LNCAP (cell line): ENCODE data around the gene GFPT1.

Experiments used
- CTCF ChIP-seq: fragments of 450-650 bp; IDR thresholded peaks from 2 replicates; pipeline ENCODE4 v1.5.1; 2017; ENCODE audit warnings: mild to moderate bottlenecking

The GFPT1 gene

DNA sequence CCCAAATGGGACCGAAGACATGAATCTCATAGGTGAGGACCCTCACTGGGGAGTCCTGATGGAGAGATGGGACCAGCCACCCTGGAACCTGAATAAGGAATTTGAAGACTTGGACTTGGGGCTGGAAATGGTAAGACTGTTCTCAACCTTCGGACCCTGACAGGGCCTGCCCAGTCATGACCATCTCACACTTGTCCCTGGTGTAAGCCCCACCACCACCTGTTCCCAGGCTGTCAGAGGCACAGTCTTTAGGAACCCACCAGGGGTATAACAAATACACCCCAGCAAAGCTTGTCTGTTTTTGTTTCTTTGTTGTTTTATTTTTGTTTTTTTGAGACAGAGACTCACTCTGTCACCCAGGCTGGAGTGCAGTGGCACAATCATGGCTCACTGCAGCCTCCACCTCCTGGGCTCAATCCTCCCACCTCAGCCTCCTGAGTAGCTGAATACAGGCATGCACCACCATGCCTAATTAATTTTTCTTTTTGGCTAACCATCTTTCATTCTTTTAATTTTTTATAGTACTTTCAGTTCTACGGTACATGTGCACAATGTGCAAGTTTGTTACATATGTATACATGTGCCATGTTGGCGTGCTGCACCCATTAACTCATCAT, 106.1 kb downstream of the GFPT1 start:
- no peak for TF ChIP-seq CTCF

DNA sequence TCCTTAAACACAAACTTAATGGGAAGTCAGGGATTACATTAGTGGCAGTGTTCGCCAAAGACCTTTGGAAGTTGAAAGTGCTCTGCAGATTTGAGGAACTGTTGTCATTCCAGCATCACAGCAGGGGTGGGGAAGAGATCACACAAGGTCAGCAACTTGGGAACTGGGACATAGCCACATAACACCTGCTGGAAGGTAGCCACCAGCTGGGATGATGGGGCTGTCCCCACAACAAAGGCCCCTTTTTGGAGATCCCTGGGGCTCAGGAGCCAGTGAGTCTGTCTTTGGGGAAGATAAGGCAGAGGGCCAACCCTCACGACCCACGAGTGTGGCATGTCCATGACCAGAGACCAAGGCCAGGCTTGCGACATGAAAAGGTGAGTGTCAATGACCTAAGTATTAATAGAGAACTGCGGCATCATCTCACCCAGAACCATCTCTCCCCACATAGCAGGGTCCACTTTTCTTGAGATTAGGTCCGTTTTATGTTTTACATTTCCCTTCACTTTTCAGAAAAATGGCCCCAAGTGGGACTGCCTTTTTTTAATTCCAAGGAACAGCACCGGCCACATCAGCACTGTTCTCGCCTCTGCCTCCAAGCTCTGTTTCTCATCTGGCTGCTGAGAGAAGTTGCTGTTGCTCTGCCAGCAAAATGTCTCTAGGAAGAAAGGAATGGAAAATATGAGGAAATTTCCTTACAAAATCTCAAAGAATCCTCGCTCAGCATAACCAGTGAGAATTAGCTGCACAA, 106.9 kb downstream of the GFPT1 start:
- no peak for TF ChIP-seq CTCF

DNA sequence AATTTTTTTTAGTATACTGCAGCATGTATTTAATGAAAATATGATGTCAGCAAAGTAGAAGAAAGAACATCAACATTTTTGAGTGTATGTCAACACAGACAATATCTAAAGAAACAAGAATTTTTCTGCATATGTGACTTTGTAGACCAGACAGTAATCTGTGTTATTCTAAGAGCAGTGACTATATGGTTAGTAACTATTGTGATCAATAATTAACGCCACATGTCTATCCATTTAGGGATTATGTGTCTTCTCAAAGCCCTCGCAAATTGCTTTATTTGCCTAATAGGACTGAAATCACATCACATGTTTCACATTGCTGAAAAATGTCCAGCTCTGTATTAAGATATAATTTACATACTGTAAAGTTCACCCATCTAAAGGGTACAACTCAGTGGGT, 107.8 kb downstream of the GFPT1 start:
- no peak for TF ChIP-seq CTCF

- TF ChIP-seq CTCF: no peak
Measured at GRCh38 chr2:69278366-69278765, 108.7 kb downstream of the GFPT1 start.

GRCh38 chr2:69275490-69275889, 111.5 kb downstream of the GFPT1 start:
- TF ChIP-seq CTCF: no peak

DNA sequence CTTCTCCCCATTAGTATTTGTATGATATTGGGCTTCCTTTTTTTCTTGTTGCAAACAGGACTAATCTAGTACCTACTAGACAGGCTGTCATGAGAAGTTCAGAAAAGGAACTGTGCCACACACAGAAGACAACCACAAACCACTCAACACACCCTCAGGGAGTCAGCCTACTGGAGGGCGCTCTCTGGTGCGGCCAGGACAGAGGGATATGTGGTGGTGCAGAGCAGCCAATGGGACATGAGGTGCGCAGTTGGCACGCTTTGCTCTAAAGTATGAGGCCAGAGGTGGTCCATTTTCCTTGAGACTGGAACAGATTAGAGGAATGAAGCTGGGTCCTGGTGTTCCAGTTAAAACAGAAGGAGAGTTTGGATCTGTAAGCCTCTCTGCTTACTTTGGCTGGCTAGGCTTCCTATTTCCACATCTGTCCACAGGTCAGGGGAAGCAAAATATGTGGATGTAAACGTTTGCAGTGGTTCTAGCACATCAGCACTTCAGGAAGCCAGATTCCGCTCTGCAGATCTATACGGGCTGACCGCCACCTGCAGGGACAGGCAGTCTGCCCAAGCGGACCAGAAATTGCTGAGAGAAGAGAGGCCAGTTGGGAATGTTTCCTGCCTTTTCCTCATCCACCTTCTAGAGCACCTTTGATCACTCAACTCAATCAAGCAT, 114.1 kb downstream of the GFPT1 start:
- TF ChIP-seq CTCF: no peak

GRCh38 chr2:69271831-69272257, 115.2 kb downstream of the GFPT1 start:
- TF ChIP-seq CTCF: no peak
